ENCODE data around the gene SLC18A2.

The SLC18A2 gene

DNA sequence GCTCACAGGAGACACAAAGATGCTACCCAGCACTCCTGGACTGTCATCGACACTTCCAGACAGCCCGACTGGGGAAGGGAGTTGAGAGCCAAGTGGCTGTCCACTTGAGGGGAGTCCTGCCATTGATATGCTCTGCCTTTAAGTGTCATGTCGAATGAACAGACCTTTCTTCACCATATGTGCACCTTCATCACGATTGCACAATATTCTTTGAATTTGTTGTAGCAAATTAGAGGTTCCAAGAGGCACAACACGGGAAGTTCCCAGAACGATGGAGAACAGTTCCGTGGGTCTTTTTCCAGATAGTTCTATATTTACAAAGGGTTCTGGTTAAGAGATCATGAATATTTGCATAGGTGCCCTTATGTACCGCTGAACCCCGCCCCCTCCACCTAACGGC lies 16.0 kb downstream of the SLC18A2 start:
- TF ChIP-seq, protein P1, sequence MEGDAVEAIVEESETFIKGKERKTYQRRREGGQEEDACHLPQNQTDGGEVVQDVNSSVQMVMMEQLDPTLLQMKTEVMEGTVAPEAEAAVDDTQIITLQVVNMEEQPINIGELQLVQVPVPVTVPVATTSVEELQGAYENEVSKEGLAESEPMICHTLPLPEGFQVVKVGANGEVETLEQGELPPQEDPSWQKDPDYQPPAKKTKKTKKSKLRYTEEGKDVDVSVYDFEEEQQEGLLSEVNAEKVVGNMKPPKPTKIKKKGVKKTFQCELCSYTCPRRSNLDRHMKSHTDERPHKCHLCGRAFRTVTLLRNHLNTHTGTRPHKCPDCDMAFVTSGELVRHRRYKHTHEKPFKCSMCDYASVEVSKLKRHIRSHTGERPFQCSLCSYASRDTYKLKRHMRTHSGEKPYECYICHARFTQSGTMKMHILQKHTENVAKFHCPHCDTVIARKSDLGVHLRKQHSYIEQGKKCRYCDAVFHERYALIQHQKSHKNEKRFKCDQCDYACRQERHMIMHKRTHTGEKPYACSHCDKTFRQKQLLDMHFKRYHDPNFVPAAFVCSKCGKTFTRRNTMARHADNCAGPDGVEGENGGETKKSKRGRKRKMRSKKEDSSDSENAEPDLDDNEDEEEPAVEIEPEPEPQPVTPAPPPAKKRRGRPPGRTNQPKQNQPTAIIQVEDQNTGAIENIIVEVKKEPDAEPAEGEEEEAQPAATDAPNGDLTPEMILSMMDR (conservative IDR thresholded peaks at IDR 0.05; ENCODE audit: low read depth, low read length), result no peak
- no peak for DNase-seq (ENCODE audit: low read depth)
- no peak overlapping the region for H3K4me3 ChIP-seq (ENCODE audit: low read length)

DNA sequence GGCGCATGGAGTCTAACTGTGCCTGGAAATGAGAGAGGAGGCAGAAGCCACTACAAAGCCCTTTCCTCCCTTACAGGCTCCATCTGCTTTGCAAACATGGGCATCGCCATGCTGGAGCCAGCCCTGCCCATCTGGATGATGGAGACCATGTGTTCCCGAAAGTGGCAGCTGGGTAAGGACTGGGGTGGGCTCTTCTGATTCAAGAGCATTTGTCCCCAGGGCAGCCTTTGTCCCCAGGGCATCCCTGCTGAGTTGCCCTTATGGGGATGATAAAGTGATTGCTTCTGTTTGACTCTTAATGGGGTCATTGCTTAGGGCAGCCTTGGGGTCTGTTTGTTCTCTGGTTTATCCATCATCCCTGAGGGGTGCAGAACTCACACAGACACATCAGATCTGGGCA lies 16.8 kb downstream of the SLC18A2 start:
- TF ChIP-seq, protein P1 (conservative IDR thresholded peaks at IDR 0.05; ENCODE audit: low read depth, low read length), result no peak
- H3K4me3 ChIP-seq (ENCODE audit: low read length), result no peak overlapping the region
- DNase-seq (ENCODE audit: low read depth), result no peak

DNA sequence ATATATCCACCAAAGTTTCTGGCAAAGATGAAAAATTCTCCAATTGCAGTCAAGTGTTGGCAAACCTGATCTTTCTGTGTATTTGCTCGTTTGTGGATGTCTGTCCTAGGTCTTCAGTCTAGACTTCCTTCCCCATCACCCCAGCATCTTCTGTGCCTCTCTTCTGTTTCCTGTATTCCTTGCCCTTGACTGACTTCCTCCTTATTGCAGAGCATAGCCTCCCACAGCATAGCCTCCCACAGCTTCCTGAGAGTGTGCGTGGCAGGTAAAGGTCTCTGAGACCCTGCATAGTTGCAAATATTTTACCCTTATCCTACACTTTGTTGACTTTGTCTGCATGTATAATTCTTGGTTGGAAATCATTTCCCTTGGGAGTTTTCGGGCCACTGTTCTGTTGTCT lies 18.4 kb downstream of the SLC18A2 start:
- DNase-seq (ENCODE audit: low read depth), result no peak
- no peak overlapping the region for H3K4me3 ChIP-seq (ENCODE audit: low read length)
- TF ChIP-seq, protein P1 (conservative IDR thresholded peaks at IDR 0.05; ENCODE audit: low read depth, low read length), result no peak

DNA sequence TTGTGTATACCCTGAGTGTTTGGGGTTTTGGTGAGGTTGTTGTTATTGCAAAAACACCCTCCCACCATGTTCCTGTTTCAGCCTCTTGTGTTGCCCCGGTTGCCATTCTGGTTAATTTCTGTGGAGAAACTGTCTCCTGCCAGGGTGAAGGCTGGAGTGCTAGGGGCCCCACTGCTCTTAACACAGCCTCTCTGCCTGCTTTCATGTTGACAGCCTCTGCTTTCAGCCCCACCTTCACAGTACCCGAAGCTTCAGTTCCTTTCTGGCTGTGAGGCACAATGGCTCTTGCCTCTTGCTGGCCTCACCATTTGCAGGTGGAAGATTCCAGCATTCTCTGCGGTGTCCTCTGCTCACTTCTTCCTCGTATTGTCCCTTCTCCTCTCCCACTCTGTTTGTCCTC lies 19.2 kb downstream of the SLC18A2 start:
- no peak overlapping the region for H3K4me3 ChIP-seq (ENCODE audit: low read length)
- TF ChIP-seq, protein P1 (conservative IDR thresholded peaks at IDR 0.05; ENCODE audit: low read depth, low read length), result no peak
- no peak for DNase-seq (ENCODE audit: low read depth)

DNA sequence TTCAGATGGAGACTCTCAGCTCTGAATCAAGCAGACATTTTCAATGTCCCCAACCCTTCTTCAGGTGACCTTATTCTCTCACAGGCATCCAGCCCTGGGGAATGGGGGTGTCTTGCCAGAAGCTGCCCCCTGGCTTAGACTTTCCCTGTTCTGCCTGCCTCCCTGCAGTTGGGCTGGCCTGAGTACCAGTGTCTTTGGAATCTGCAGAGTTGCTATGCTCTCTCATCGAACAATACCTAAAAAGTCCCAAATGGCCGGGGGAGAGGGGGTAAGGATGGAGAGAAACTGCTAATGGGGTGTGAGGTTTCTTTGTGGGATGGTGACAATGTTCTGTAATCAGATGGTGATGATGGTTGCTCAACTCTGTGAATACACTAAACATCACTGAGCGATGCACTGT lies 20.6 kb downstream of the SLC18A2 start:
- TF ChIP-seq, protein P1 (conservative IDR thresholded peaks at IDR 0.05; ENCODE audit: low read depth, low read length), result no peak
- no peak overlapping the region for H3K4me3 ChIP-seq (ENCODE audit: low read length)
- DNase-seq (ENCODE audit: low read depth), result no peak

DNA sequence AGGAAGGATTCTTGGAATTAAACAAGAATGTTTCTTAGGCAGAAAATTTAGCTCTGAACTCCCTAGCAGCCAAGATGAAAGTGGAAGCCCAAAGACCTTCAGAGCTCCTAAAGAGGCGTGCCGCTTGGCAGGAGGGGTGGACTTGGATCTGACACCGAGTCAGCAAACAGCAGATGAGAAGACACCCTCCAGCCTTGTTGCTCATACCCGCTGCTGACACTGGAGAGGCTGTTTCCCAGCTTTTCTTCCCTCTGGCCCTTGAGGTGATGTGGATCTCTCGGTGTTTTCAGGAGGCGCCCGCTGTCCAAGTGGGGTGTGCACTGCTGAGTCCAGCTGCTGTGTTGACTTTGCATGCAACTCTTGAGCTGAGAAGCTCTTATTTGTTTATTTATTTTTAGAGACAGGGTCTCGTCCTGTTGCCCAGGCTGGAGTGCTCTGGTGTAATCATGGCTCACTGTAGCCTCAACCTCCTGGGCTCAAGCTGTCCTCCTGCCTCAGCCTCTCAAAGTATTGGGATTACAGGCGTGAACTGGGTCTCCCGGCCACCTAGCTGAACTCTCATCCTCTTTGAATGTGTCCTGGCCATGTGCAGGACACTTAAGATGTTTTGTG lies 21.5 kb downstream of the SLC18A2 start:
- TF ChIP-seq, protein P1 (conservative IDR thresholded peaks at IDR 0.05; ENCODE audit: low read depth, low read length), result no peak
- DNase-seq (ENCODE audit: low read depth), result no peak
- no peak overlapping the region for H3K4me3 ChIP-seq (ENCODE audit: low read length)

DNA sequence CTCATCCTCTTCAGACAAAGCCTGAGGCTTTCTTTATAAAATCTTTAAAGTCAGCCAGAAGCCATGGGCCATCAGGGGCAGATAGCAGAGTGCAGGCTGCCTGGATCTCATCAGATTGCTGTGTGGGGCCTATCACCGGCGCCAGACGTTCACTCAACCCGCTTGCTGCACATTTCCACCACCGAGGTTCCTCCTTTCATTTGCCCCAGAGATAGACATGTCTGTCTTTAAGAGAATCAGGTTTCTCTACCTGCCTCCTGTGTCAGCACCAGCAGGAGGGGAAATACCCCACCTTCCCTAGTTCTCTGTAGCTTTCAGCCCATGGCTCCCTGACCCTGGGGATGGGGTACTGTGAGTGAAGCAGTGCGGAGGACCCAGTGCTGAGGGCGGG lies 22.0 kb downstream of the SLC18A2 start:
- no peak overlapping the region for H3K4me3 ChIP-seq (ENCODE audit: low read length)
- TF ChIP-seq, protein P1 (conservative IDR thresholded peaks at IDR 0.05; ENCODE audit: low read depth, low read length), result no peak
- no peak for DNase-seq (ENCODE audit: low read depth)
